Effector CD4-positive, alpha-beta T cell (primary cell): ENCODE data around the gene ASCC3.
"Not testable (repeated sequence)": the region's sequence is repeated elsewhere in the genome, so short reads cannot be mapped to it uniquely, and the experiment has no call there.

Experiments
- DNase-seq: peaks from one replicate; pipeline ENCODE4 v3.0.0-alpha.2; 2020

ASCC3 gene

GRCh38 chr6:100712997-100713396, 168.1 kb downstream of the ASCC3 start:
- DNase-seq = no peak

- DNase-seq = no peak
Measured at GRCh38 chr6:100706491-100706890, 174.6 kb downstream of the ASCC3 start.

- no peak for DNase-seq
Measured at GRCh38 chr6:100704961-100705360, 176.2 kb downstream of the ASCC3 start.

GRCh38 chr6:100701728-100702127, 179.4 kb downstream of the ASCC3 start:
- DNase-seq = no peak

GRCh38 chr6:100700009-100700408, 181.1 kb downstream of the ASCC3 start:
- no peak for DNase-seq

- DNase-seq = no peak
Measured at GRCh38 chr6:100695445-100695844, 185.7 kb downstream of the ASCC3 start.

GRCh38 chr6:100693249-100693927, 187.7 kb downstream of the ASCC3 start:
- DNase-seq = no peak

- DNase-seq = no peak
Measured at GRCh38 chr6:100691972-100692371, 189.2 kb downstream of the ASCC3 start.

- no peak for DNase-seq
Measured at GRCh38 chr6:100686216-100686615, 194.9 kb downstream of the ASCC3 start.

- no peak for DNase-seq
Measured at GRCh38 chr6:100685747-100686146, 195.4 kb downstream of the ASCC3 start.

- no peak for DNase-seq
Measured at GRCh38 chr6:100680163-100680562, 201.0 kb downstream of the ASCC3 start.

- no peak for DNase-seq
Measured at GRCh38 chr6:100678027-100678426, 203.1 kb downstream of the ASCC3 start.

GRCh38 chr6:100677240-100677639, 203.9 kb downstream of the ASCC3 start:
- no peak for DNase-seq

GRCh38 chr6:100673641-100674040, 207.5 kb downstream of the ASCC3 start:
- no peak for DNase-seq

- no peak for DNase-seq
Measured at GRCh38 chr6:100671740-100672139, 209.4 kb downstream of the ASCC3 start.

GRCh38 chr6:100670056-100670455, 211.1 kb downstream of the ASCC3 start:
- no peak for DNase-seq

GRCh38 chr6:100665041-100665380, 216.1 kb downstream of the ASCC3 start:
- DNase-seq = no peak

- DNase-seq = no peak
Measured at GRCh38 chr6:100664274-100665040, 216.7 kb downstream of the ASCC3 start.

- DNase-seq = no peak
Measured at GRCh38 chr6:100663219-100663863, 217.8 kb downstream of the ASCC3 start.

GRCh38 chr6:100662264-100662663, 218.9 kb downstream of the ASCC3 start:
- DNase-seq = no peak

- no peak for DNase-seq
Measured at GRCh38 chr6:100658486-100658885, 222.6 kb downstream of the ASCC3 start.

- no peak for DNase-seq
Measured at GRCh38 chr6:100657678-100658330, 223.3 kb downstream of the ASCC3 start.

GRCh38 chr6:100641147-100641546, 240.0 kb downstream of the ASCC3 start:
- DNase-seq = not testable (repeated sequence)
